ENCODE results near the gene TRAF7. TPM values are rescaled to one million over a fixed set of nuclear protein-coding genes. Genes with fewer than 3 reads are reported as not detected.
"Not testable (repeated sequence)": the region's sequence is repeated elsewhere in the genome, so short reads cannot be mapped to it uniquely, and the experiment has no call there.

The TRAF7 gene
- total RNA-seq, 2 experiments from 2014 or later, result 50.2 to 51.8 TPM

DNA sequence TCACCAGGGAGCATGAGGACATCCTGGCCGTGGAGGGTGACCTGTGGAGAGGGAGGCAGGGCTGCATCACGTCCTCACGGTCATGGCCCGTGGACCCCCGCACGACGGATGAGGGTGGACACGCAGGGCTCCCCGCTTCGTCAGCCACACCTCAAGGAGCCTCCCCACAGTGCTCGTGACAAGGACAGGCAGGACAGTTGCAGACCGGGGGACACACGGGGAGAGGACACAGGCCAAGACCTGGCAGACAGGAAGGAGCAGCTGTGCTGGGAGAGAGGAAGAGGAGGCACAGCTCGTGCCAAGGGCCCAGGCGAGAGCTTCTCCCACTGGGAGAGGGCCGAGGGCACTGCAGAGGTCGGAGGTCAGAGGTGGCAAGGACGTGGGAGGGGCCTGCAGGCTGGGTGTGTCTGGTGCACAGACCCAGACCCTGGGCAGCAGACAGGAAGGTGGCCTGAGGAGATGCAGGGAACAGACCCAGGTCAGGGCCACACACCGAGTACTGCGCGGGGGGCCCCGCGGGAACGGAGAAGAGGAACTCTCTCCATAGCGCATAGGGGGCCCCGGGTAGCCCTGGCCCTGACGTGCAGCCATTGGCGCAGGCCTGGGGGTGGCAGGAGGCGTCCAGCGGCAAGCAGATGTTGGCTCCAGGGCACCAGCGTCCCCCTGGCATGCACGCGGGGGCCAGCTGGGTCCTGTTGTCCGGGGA, 40.5 kb upstream of the TRAF7 start:
- H3K36me3 Mint-ChIP-seq; H3K27ac Mint-ChIP-seq; ATAC-seq (ENCODE audit: low read depth); POLR2A ChIA-PET; DNase-seq; H3K9me3 Mint-ChIP-seq; H3K4me1 Mint-ChIP-seq; H3K27me3 Mint-ChIP-seq; H3K4me3 Mint-ChIP-seq: not testable (repeated sequence)

DNA sequence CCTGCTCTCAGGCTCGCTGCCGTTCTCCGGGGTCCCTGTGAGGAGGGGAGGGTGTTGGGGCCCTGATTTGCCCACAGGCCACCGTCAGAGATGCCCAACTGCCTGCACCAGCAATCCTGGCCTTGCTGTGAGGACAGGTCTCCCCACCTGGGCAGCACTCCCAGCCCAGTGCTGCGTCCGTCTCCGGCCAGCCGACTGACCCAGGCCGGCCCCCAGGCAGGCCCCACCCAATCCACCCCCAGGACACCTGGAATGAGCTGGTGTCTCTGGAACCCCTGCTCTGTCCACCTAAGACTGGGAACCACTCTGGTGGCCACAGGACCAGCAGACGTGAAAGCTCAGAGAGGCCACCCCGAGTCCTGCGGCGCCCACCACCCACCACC, 40.0 kb upstream of the TRAF7 start:
- no peaks in the 10 kb centered on the region for H3K27me3 Mint-ChIP-seq
- H3K4me1 Mint-ChIP-seq, result no peaks in the 10 kb centered on the region
- ATAC-seq (ENCODE audit: low read depth), result no peak
- POLR2A ChIA-PET, result no interaction called here
- H3K9me3 Mint-ChIP-seq, result no peaks in the 10 kb centered on the region
- no peak overlapping the region for H3K27ac Mint-ChIP-seq
- no peak for DNase-seq
- H3K4me3 Mint-ChIP-seq, result no peak overlapping the region
- H3K36me3 Mint-ChIP-seq, result peaks cover 1% of the 10 kb centered on the region

DNA sequence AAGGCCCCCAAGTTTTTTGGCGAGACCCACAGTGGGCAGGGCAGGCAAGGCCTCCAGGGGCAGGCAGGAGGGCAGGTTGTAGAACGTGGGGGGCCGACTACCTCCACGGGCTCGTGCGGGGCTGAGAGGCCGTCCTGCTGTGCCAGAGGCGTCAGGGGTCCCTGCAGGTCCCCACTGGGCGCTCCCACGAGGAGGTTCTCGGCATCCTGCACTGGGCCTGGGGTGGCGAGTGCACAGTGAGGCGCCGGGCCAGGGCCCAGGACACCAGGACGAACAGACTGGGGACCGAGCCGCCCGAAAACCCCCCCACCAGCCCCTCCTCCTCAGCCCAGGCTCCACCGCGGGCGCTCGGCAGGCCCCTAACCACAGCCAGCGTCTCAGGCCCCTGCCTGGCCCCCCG, 39.2 kb upstream of the TRAF7 start:
- ATAC-seq (ENCODE audit: low read depth); H3K36me3 Mint-ChIP-seq; POLR2A ChIA-PET; H3K27ac Mint-ChIP-seq; H3K27me3 Mint-ChIP-seq; DNase-seq; H3K4me1 Mint-ChIP-seq; H3K9me3 Mint-ChIP-seq; H3K4me3 Mint-ChIP-seq: not testable (repeated sequence)

DNA sequence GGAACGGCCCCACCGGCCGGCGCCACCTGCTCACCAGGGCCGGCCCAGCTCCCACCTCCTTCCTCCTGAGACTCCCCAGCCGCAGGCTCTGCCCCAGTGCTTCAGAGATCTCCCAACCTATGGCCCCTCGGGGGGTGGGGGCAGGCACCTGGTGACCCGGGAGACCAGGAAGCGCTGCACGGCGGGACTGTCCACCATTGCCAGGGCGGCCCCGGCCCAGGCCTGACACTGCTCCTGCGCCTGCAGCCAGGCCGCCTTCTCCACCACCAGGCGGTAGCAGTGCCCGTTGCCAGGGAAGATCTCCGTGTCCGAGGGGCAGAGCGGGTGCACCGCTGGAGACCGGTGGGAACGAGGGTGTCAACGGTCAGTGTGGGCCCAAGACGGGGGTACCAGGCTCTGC, 38.2 kb upstream of the TRAF7 start:
- H3K9me3 Mint-ChIP-seq; ATAC-seq (ENCODE audit: low read depth); H3K27me3 Mint-ChIP-seq; H3K4me3 Mint-ChIP-seq; POLR2A ChIA-PET; H3K36me3 Mint-ChIP-seq; DNase-seq; H3K4me1 Mint-ChIP-seq; H3K27ac Mint-ChIP-seq: not testable (repeated sequence)

DNA sequence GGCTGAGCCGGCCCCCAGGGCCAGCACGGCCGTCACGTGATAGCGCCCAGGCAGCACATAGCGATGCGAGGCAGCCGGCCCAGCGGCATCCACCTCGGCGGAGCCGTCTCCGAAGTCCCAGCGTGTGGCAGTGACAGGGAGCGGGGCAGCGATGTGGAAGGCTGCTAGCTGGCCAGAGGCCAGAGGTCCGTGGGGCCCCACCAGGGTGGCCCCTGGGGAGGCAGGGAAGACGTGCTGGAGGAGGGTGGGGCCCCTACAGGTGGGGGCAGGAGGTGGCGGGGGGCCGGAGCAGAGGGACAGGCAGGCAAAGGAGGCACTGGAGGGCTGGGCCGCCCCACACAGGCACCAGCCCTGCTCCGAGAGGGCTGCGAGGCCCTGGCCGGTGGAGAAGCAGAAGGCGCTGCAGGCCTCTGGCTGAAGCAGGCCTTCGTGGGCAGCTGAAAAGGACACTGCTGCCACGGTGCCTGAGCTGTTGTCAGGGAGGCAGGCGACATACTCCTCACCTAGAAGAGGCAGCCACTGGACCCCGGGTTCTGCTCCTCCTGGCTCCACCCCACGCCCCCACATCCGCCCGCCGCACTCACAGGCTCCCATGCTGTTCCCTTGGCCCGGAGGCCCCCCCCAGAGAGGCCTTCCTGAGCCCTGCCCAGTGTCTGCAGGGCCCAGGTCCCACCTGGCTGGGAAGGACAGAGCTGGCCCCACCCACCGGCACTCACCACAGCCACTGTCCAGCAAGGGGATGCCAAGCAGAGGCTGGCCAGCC, 37.4 kb upstream of the TRAF7 start:
- H3K27ac Mint-ChIP-seq; H3K36me3 Mint-ChIP-seq; DNase-seq; POLR2A ChIA-PET; H3K27me3 Mint-ChIP-seq; H3K9me3 Mint-ChIP-seq; ATAC-seq (ENCODE audit: low read depth); H3K4me1 Mint-ChIP-seq; H3K4me3 Mint-ChIP-seq: not testable (repeated sequence)

DNA sequence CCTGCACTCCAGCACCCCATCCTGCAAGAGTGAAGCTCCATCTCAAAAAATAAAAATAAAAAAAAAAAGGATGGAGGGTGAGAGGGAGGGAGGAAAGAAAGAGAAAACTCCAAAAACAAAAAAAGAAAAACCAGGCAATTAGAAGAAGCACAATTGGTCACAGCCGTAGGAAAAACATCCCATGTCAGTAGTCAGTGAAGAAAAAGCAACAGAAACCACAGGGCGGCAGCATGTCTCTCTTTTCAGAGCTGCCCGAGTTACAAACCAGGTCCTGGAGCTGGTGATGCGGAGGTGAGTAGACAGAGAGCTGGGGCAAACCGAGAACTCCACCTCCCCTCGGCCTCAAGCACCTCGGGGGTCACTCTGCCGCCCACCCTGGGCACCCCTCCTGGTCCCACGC, 34.3 kb upstream of the TRAF7 start:
- H3K27ac Mint-ChIP-seq; POLR2A ChIA-PET; ATAC-seq (ENCODE audit: low read depth); H3K27me3 Mint-ChIP-seq; H3K36me3 Mint-ChIP-seq; DNase-seq; H3K4me3 Mint-ChIP-seq; H3K4me1 Mint-ChIP-seq; H3K9me3 Mint-ChIP-seq: not testable (repeated sequence)

DNA sequence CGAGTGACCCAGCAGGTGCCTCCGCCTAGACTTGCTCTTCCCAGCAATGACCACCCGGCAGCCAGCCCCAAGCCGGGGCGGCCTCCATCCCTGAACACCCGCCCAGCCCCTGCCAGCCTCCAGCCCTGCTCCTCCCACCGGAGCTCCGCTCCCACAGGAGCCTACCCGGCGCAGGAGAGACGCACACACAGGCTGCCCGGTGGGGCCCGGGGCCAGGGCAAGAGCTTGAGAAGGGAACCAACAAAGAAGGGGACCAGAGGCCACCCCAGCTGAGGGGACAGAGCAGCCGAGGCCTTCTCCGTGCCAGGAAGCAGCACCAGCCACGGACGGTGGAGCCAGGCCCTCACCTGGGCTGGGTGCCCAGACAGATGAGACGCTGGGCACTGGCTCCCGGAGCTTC, 33.7 kb upstream of the TRAF7 start:
- H3K27ac Mint-ChIP-seq, result no peak overlapping the region
- no peaks in the 10 kb centered on the region for H3K36me3 Mint-ChIP-seq
- H3K27me3 Mint-ChIP-seq, result no peaks in the 10 kb centered on the region
- DNase-seq (no peak), ATAC-seq (ENCODE audit: low read depth) (no peak)
- no peak overlapping the region for H3K4me3 Mint-ChIP-seq
- POLR2A ChIA-PET, result no interaction called here
- H3K9me3 Mint-ChIP-seq, result no peaks in the 10 kb centered on the region
- H3K4me1 Mint-ChIP-seq, result no peaks in the 10 kb centered on the region

DNA sequence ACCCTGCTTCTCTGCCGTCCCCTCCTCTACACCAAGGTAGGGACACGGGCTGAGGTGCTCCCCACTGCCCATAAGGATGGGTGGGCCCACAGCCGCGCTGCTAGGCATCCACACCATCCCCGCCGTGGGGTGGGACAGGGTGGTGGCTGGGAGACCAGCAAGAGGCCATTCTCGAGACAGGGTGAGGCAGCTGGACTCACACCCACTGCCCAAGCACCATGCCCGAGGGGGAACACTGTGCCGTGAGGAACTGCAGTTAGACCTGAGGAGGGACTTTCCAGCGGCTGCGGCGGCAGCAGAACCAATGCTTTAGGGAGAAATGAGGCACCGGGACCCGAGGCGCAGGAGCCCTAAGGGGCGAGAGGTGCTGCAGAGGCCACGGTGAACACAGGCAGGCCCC, 33.2 kb upstream of the TRAF7 start:
- H3K27ac Mint-ChIP-seq, result no peak overlapping the region
- no peak for ATAC-seq (ENCODE audit: low read depth)
- no peaks in the 10 kb centered on the region for H3K4me1 Mint-ChIP-seq
- no peaks in the 10 kb centered on the region for H3K36me3 Mint-ChIP-seq
- no peak for DNase-seq
- no peaks in the 10 kb centered on the region for H3K9me3 Mint-ChIP-seq
- no peaks in the 10 kb centered on the region for H3K27me3 Mint-ChIP-seq
- POLR2A ChIA-PET, result no interaction called here
- no peak overlapping the region for H3K4me3 Mint-ChIP-seq

DNA sequence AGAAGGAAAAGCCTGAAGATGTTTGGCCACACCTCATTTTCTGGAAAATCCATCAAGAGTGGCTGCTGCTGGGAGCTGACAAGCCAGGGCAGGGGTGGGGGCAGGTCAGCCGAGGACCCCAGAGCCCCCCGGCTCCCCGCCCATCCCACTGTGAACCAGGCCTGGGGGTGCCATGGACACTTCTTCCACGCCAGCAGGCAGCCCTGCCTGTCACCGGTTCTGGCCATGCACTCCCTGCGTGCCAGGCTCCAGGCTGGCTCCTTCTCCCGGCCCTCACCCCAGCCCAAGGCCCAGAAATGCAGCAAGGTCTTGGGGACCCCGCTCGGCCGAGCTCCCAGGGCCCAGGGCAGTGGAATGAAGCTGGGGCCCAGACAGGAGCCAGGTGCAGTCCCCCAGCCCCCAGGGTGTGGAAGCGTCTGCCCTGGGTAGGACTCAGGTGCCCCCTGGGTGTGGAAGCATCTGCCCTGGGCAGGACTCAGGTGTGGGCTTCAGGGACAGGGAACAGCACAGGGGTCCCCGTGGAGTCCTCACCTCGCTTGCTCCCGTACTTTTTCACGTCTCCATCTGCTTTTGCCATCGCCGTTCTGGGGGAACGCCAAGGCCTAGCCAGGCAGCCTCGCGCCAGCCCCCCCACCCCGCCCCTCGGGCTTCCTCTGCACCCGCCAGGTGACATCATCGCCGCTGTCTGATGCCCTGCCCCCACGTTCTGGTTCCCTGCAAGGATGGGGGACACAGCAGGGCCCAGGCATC, 32.5 kb upstream of the TRAF7 start:
- H3K36me3 Mint-ChIP-seq; H3K27ac Mint-ChIP-seq; ATAC-seq (ENCODE audit: low read depth); POLR2A ChIA-PET; H3K27me3 Mint-ChIP-seq; H3K4me1 Mint-ChIP-seq; H3K9me3 Mint-ChIP-seq; H3K4me3 Mint-ChIP-seq; DNase-seq: not testable (repeated sequence)

DNA sequence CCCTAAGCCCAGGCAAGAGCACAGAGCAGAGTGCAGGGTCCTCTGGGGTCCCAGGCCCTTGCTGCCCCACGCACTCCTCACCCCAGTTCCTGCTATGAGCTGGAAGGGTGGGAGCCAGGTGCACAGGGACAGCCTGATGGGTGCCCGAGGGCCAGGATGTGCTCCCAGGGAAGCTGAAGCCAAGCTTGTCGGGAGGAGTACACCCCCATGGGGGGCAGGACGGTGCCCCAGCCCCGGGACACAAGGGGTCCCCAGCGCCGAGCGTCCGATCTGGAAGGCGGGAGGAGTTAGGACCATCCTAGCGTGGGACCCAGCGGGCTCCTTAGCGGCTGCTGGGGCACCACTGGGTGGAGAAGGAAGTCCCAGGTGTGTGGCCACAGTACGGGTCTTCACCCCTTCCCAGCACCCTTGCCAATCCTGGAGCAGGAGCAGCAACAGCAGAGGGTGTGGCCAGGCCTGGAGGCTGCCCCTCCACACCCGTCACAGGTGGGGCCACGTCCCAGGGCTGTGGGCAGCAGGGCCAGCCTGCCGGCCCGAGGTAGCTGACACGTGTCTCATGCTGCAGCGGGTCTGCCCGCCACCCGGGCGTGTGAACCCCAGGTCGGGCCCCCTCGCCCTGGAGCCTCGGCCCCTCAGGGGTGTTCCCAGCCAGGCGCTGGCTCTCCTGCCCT, 31.7 kb upstream of the TRAF7 start:
- H3K4me3 Mint-ChIP-seq; H3K9me3 Mint-ChIP-seq; H3K4me1 Mint-ChIP-seq; H3K36me3 Mint-ChIP-seq; ATAC-seq (ENCODE audit: low read depth); POLR2A ChIA-PET; H3K27ac Mint-ChIP-seq; DNase-seq; H3K27me3 Mint-ChIP-seq: not testable (repeated sequence)

DNA sequence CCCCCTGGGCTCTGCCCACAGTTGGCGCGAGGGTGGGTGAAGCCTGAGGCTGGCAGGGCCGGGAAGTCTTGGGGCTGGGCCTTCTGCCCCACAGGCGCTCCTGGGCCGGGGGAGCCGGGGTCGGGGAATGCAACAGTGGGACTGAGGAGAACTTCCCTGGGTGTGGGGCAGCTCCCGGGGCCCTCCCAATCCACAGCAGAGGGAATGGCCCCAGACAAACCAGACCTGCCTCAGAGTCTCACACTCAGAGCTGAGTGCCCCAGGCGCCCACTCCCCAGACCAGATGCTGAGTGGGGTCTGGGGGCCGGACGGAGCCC, 31.2 kb upstream of the TRAF7 start:
- DNase-seq, result not testable (repeated sequence)

DNA sequence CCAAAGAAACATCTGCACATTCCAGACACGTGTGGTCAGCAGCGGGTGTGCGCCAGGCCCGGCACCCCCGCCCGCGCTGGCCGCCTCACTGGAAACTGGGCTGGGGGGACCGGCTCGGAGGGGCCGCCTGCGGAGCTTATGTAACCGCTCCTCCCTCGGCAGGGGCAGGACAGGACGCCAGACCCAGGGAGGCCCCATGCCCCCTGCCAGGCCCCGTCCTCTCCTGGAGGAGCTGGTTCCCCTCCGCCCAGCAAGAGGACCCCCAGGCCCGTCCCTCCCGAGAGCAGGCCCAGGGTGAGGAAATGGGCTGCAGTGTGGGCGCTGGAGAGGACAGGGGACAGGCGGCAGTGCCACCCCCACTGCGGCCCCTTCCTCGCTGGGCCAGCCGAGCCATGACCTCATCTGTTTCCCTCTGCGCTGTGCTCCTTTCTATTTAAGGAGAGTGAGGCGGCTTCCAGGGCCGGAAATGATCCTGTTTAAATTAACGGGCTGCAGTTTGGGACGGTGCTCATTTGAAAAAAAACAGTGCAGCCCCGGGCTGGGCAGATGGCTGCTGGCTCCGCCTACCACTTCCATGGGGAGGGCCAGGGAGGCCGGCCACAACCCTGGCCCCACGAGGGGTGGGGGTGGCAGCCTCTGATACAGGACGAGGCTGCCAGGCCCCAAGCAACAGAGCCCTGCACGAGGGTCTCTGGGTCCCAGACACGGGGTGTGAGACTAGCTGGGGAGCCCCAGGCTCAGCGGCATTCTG, 30.7 kb upstream of the TRAF7 start:
- H3K27ac Mint-ChIP-seq; POLR2A ChIA-PET; H3K9me3 Mint-ChIP-seq; H3K4me3 Mint-ChIP-seq; ATAC-seq (ENCODE audit: low read depth); DNase-seq; H3K36me3 Mint-ChIP-seq; H3K4me1 Mint-ChIP-seq; H3K27me3 Mint-ChIP-seq: not testable (repeated sequence)

More for the DNA sequence above, 31.2 kb upstream of the TRAF7 start:
- H3K9me3 Mint-ChIP-seq; H3K4me1 Mint-ChIP-seq; H3K36me3 Mint-ChIP-seq; H3K27ac Mint-ChIP-seq; POLR2A ChIA-PET; H3K4me3 Mint-ChIP-seq; ATAC-seq (ENCODE audit: low read depth); H3K27me3 Mint-ChIP-seq: not testable (repeated sequence)

DNA sequence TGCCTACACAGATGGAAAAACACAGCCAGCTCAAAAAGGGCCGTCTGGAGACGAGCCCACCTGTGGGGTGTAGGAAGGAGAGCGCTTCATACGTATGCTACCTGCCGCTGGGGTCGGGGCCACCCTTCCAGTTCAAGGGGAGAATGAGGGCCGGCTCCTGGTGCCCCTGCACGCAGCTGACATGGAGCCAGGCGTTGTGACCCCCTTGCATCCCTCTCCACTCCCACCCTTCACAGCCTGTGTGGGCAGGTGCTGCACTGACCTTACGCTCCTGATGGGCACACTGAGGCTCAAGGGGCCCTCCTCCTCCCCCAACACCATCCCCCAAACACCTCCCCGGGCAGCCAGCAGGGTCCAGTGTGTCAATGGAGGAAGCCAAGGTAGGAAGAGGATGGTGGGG, 30.0 kb upstream of the TRAF7 start:
- DNase-seq; H3K36me3 Mint-ChIP-seq; ATAC-seq (ENCODE audit: low read depth); H3K4me3 Mint-ChIP-seq; H3K27me3 Mint-ChIP-seq; H3K27ac Mint-ChIP-seq; POLR2A ChIA-PET; H3K9me3 Mint-ChIP-seq; H3K4me1 Mint-ChIP-seq: not testable (repeated sequence)
